ENCODE measurements around the gene SNX20.
A peak's percentile ranks its signal among the peaks of the same experiment; 100 is the strongest.

Gene SNX20

DNA sequence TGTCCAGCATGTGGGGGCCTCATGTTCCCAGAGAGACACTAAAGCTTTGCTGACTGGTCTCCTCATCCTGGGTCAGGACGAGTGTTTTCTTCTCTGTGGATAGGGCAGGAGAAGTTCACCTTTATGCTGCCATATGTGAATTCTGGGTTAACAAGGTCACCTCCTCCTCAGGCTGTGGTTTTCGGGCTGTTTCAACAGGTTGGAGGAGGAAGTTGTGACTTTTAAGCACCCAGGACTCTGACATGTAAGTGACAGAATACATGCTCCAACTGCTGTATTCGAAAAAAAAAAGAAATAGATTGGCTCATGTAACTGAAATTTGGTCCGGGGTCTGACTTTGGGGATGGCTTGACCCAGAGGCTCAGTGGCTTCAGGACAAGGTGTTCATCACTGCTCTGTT lies 54.2 kb downstream of the SNX20 start:
- no peaks in the 10 kb centered on the region for H4K20me1 ChIP-seq (ENCODE audit: insufficient read depth, low read length)
- no peaks in the 10 kb centered on the region for H3K36me3 ChIP-seq (replicated peaks; ENCODE audit: low read depth, low read length)
- peak overlapping the region; percentile 4; the same call in 1 of the 2 replicates for H3K9ac ChIP-seq (ENCODE audit: low read length)

GRCh38 chr16:50625374-50625773 lies 55.7 kb downstream of the SNX20 start:
- TF ChIP-seq, protein P1, sequence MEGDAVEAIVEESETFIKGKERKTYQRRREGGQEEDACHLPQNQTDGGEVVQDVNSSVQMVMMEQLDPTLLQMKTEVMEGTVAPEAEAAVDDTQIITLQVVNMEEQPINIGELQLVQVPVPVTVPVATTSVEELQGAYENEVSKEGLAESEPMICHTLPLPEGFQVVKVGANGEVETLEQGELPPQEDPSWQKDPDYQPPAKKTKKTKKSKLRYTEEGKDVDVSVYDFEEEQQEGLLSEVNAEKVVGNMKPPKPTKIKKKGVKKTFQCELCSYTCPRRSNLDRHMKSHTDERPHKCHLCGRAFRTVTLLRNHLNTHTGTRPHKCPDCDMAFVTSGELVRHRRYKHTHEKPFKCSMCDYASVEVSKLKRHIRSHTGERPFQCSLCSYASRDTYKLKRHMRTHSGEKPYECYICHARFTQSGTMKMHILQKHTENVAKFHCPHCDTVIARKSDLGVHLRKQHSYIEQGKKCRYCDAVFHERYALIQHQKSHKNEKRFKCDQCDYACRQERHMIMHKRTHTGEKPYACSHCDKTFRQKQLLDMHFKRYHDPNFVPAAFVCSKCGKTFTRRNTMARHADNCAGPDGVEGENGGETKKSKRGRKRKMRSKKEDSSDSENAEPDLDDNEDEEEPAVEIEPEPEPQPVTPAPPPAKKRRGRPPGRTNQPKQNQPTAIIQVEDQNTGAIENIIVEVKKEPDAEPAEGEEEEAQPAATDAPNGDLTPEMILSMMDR (IDR thresholded peaks at IDR 0.05; ENCODE audit: low read depth, low read length): no peak
- TF ChIP-seq EZH2phosphoT487 (IDR thresholded peaks at IDR 0.05; ENCODE audit: low read depth): no peak
- H3K36me3 ChIP-seq (replicated peaks; ENCODE audit: low read depth, low read length): no peaks in the 10 kb centered on the region
- H3K4me2 ChIP-seq (ENCODE audit: low read length): no peak overlapping the region
- H3K27me3 ChIP-seq (ENCODE audit: low read depth, low read length): no peaks in the 10 kb centered on the region
- peaks cover 13% of the 10 kb centered on the region for H3K4me1 ChIP-seq (ENCODE audit: low read length)
- H3K9ac ChIP-seq (ENCODE audit: low read length): no peak overlapping the region
- H3K4me3 ChIP-seq (ENCODE audit: low read length): no peak overlapping the region
- H3K27ac ChIP-seq (ENCODE audit: low read length): no peak overlapping the region
- no peaks in the 10 kb centered on the region for H3K79me2 ChIP-seq (ENCODE audit: low read length)
- no peak overlapping the region for H2AFZ ChIP-seq (ENCODE audit: low read depth, low read length)
- H3K9me3 ChIP-seq (ENCODE audit: insufficient read depth, low read length): no peaks in the 10 kb centered on the region
- H4K20me1 ChIP-seq (ENCODE audit: insufficient read depth, low read length): no peaks in the 10 kb centered on the region

More for the DNA sequence above, 54.2 kb downstream of the SNX20 start:
- Histone ChIP-seq H3K27ac (ENCODE audit: low read length) (no peak overlapping the region), H2AFZ (ENCODE audit: low read depth, low read length) (no peak overlapping the region), H3K79me2 (ENCODE audit: low read length) (no peaks in the 10 kb centered on the region), H3K27me3 (ENCODE audit: low read depth, low read length) (no peaks in the 10 kb centered on the region), H3K4me1 (ENCODE audit: low read length) (peaks cover 13% of the 10 kb centered on the region), H3K9me3 (ENCODE audit: insufficient read depth, low read length) (no peaks in the 10 kb centered on the region), H3K4me3 (ENCODE audit: low read length) (no peak overlapping the region), H3K4me2 (ENCODE audit: low read length) (peak overlapping the region; percentile 38)
- TF ChIP-seq EZH2phosphoT487 (IDR thresholded peaks at IDR 0.05; ENCODE audit: low read depth): no peak
- TF ChIP-seq, protein P1 (IDR thresholded peaks at IDR 0.05; ENCODE audit: low read depth, low read length): no peak

DNA sequence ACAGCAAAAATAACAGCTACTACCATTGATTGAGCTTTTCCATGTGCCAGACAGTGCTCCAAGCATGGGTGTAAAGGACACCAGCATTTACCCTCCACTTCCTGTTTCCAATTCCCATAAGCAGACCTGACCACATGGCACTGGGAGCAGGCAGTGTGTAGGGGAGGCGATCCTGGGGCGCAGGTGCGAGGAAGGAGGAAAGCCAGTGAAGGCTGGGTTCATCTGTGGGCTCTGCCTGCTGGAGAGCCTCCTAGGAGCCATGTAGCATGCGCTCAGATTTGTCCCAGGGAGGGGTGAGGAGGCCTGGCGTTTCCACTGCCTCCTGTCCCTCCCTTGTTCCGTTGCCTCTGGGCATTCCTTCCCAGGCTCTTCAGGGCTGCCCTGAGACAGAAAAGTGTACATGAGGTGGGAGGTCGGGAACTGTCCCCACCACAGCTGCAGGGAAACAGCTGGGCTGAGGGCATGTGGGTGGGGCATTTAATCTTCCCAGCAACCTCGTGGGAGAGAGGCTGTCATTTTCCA lies 56.6 kb downstream of the SNX20 start:
- Histone ChIP-seq H4K20me1 (ENCODE audit: insufficient read depth, low read length) (no peaks in the 10 kb centered on the region), H2AFZ (ENCODE audit: low read depth, low read length) (no peak overlapping the region), H3K9ac (ENCODE audit: low read length) (no peak overlapping the region), H3K4me2 (ENCODE audit: low read length) (no peak overlapping the region), H3K9me3 (ENCODE audit: insufficient read depth, low read length) (no peaks in the 10 kb centered on the region), H3K36me3 (replicated peaks; ENCODE audit: low read depth, low read length) (no peaks in the 10 kb centered on the region), H3K27me3 (ENCODE audit: low read depth, low read length) (no peaks in the 10 kb centered on the region), H3K4me3 (ENCODE audit: low read length) (no peak overlapping the region), H3K27ac (ENCODE audit: low read length) (no peak overlapping the region), H3K4me1 (ENCODE audit: low read length) (peaks cover 13% of the 10 kb centered on the region), H3K79me2 (ENCODE audit: low read length) (no peaks in the 10 kb centered on the region)
- TF ChIP-seq EZH2phosphoT487 (IDR thresholded peaks at IDR 0.05; ENCODE audit: low read depth): no peak
- TF ChIP-seq, protein P1 (IDR thresholded peaks at IDR 0.05; ENCODE audit: low read depth, low read length): no peak

DNA sequence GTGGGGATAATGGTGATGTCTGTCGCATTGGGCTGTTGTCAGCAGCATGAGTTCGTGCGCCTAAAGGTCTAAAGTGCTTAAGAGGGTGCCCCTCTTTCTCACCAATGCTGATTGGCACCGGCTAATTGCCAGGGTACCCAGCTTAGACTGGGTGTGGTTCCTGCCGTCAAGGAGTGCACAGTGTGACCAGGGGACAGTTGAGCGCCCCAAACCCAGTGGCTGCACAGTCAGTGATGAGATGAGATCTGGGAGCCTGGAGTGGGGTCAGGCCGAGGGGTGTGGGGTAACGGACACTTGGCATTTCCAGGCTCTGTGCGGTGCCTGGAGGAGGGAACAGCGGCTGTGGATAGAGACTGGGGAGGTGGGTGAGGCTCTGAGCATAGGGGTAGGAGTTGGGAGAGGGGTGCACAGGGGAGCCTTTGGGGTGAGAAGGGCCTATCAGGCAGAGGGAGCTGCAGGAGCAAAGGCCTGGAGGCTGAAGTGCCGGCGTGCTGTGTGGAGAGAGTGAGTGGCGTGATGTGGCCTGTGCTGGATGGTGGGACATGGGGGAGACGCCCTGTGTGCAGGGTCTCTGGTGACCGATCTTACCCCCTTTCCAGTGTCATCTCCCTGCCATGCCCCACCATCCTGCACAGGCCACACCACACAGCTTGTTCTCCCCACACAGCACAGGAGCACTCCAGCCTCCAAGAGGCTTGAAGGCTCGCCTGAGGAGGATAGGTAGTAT lies 58.3 kb downstream of the SNX20 start:
- Histone ChIP-seq H3K27me3 (ENCODE audit: low read depth, low read length) (no peaks in the 10 kb centered on the region), H3K9ac (ENCODE audit: low read length) (no peak overlapping the region), H3K4me3 (ENCODE audit: low read length) (no peak overlapping the region), H3K4me1 (ENCODE audit: low read length) (peaks cover 12% of the 10 kb centered on the region), H3K4me2 (ENCODE audit: low read length) (no peak overlapping the region), H3K36me3 (replicated peaks; ENCODE audit: low read depth, low read length) (no peaks in the 10 kb centered on the region), H4K20me1 (ENCODE audit: insufficient read depth, low read length) (no peaks in the 10 kb centered on the region), H3K79me2 (ENCODE audit: low read length) (no peaks in the 10 kb centered on the region), H3K27ac (ENCODE audit: low read length) (no peak overlapping the region), H3K9me3 (ENCODE audit: insufficient read depth, low read length) (no peaks in the 10 kb centered on the region), H2AFZ (ENCODE audit: low read depth, low read length) (no peak overlapping the region)
- TF ChIP-seq, protein P1 (IDR thresholded peaks at IDR 0.05; ENCODE audit: low read depth, low read length): no peak
- no peak for TF ChIP-seq EZH2phosphoT487 (IDR thresholded peaks at IDR 0.05; ENCODE audit: low read depth)

Measured in OCI-LY3 (cell line).